SJCRH30 (cell line): ENCODE results near the gene TRIM17. TPM values are rescaled to one million over a fixed set of nuclear protein-coding genes. Genes with fewer than 3 reads are reported as not detected.

Experiments
- DNase-seq, 2 experiments: peaks; one replicate each; pipeline ENCODE4 v3.0.0-alpha.2; 2015 to 2020
- H3K27ac ChIP-seq: fragments of 250-450 bp; sonication (Bioruptor Pico); 2 replicates; pipeline ENCODE4 v1.5.1; 2020; ENCODE audit warnings: mild to moderate bottlenecking, moderate library complexity
- H3K27me3 ChIP-seq: fragments of 250-450 bp; sonication (Bioruptor Pico); 2 replicates; pipeline ENCODE4 v1.5.1; 2020; ENCODE audit warnings: mild to moderate bottlenecking, moderate library complexity
- H3K36me3 ChIP-seq: fragments of 250-450 bp; sonication (Bioruptor Pico); 2 replicates; pipeline ENCODE4 v1.5.1; 2020; ENCODE audit warnings: mild to moderate bottlenecking, moderate library complexity
- H3K4me1 ChIP-seq: fragments of 250-450 bp; sonication (Bioruptor Pico); 2 replicates; pipeline ENCODE4 v1.5.1; 2020; ENCODE audit warnings: mild to moderate bottlenecking, moderate library complexity
- H3K4me3 ChIP-seq: fragments of 250-450 bp; sonication (Bioruptor Pico); 2 replicates; pipeline ENCODE4 v1.5.1; 2020; ENCODE audit warnings: mild to moderate bottlenecking, moderate library complexity
- H3K9me3 ChIP-seq: fragments of 250-450 bp; sonication (Bioruptor Pico); replicated peaks from 2 replicates; pipeline ENCODE4 v1.5.1; 2020; ENCODE audit warnings: mild to moderate bottlenecking, moderate library complexity
- total RNA-seq: library from RNA; depleted of rRNA; stranded (reverse); fragments of >200 nt; shearing (Covaris generic); gene quantifications from 2 replicates; pipeline ENCODE4 v1.2.3, GENCODE V29; 2014

Gene TRIM17
- total RNA-seq, 1 experiment from 2014 or later = not detected

DNA sequence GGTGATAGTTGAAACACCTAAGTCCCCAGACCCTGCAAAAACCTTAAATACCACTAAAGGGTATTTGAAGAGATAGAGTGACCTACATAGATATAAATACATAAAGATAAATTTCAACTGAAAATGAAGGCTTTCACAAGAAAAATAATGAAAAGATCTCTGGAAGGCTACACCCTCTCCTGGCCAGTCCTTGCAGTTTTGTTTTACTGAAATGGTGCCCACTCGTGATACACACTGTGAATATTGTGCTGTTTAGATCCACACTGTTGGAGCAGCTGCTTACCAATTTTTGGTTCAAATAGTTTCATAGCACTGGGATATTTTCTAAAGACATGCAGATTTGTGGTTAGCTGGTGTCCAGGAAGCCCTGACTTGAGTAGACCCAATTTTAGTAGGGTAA, 39.1 kb upstream of the TRIM17 start:
- H3K4me1 ChIP-seq = peaks cover 13% of the 10 kb centered on the region
- H3K27ac ChIP-seq = no peak overlapping the region
- no peaks in the 10 kb centered on the region; the same call in 1 of the 2 replicates for H3K27me3 ChIP-seq
- no peaks in the 10 kb centered on the region for H3K36me3 ChIP-seq
- H3K4me3 ChIP-seq = no peak overlapping the region
- no peaks in the 10 kb centered on the region for H3K9me3 ChIP-seq
- DNase-seq = no peak

DNA sequence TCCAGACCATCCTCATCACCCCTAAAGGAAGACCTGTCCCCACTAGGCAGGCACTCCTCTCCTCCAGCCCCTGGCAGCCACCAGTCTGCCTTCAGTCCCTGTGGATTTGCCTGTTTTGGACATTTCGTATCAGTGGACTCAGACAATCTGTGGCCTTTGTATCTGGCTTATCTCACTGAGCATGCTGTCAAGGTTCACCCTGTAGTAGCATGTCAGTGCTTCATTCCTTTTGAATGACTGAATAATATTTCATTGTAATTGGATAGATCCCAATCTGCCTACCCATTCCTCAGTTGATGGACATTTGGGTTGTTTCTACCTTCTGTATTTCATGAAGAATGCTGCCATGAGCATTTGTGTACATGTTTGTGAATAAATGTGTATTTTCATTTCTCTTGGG, 37.6 kb upstream of the TRIM17 start:
- DNase-seq = no peak
- H3K4me3 ChIP-seq = no peak overlapping the region
- peaks cover 13% of the 10 kb centered on the region for H3K4me1 ChIP-seq
- H3K27me3 ChIP-seq = no peaks in the 10 kb centered on the region; the same call in 1 of the 2 replicates
- no peak overlapping the region for H3K27ac ChIP-seq
- no peaks in the 10 kb centered on the region for H3K9me3 ChIP-seq
- H3K36me3 ChIP-seq = no peaks in the 10 kb centered on the region

- Histone ChIP-seq H3K4me3 (no peak overlapping the region), H3K27me3 (no peaks in the 10 kb centered on the region; the same call in 1 of the 2 replicates), H3K4me1 (peaks cover 13% of the 10 kb centered on the region), H3K9me3 (no peaks in the 10 kb centered on the region), H3K27ac (no peak overlapping the region), H3K36me3 (no peaks in the 10 kb centered on the region)
- no peak for DNase-seq
These were observed 37.0 kb upstream of the TRIM17 start for GRCh38 chr1:228453614-228454013.

GRCh38 chr1:228453022-228453560, 36.4 kb upstream of the TRIM17 start:
- peak in 1 of 2 experiments; percentile 21 for DNase-seq
- Histone ChIP-seq H3K36me3 (no peaks in the 10 kb centered on the region), H3K9me3 (no peaks in the 10 kb centered on the region), H3K27ac (peak overlapping the region; percentile 26; the same call in 1 of the 2 replicates), H3K4me1 (peaks cover 13% of the 10 kb centered on the region), H3K27me3 (no peaks in the 10 kb centered on the region; the same call in 1 of the 2 replicates), H3K4me3 (no peak overlapping the region)

- H3K36me3 ChIP-seq = no peaks in the 10 kb centered on the region
- H3K4me1 ChIP-seq = peaks cover 13% of the 10 kb centered on the region
- H3K27me3 ChIP-seq = no peaks in the 10 kb centered on the region; the same call in 1 of the 2 replicates
- H3K27ac ChIP-seq = peak overlapping the region; percentile 26; the same call in 1 of the 2 replicates
- peak; percentile 68 to 70 for DNase-seq
- H3K9me3 ChIP-seq = no peaks in the 10 kb centered on the region
- no peak overlapping the region for H3K4me3 ChIP-seq
These were observed 35.7 kb upstream of the TRIM17 start for GRCh38 chr1:228452194-228453021.

GRCh38 chr1:228450200-228450599, 33.5 kb upstream of the TRIM17 start:
- H3K9me3 ChIP-seq = no peaks in the 10 kb centered on the region
- H3K4me1 ChIP-seq = peaks cover 13% of the 10 kb centered on the region
- H3K36me3 ChIP-seq = no peaks in the 10 kb centered on the region
- H3K27me3 ChIP-seq = no peaks in the 10 kb centered on the region
- no peak overlapping the region for H3K4me3 ChIP-seq
- H3K27ac ChIP-seq = no peak overlapping the region
- no peak for DNase-seq

GRCh38 chr1:228448372-228448771, 31.7 kb upstream of the TRIM17 start:
- Histone ChIP-seq H3K9me3 (0 out of 2 replicates have a peak, but pooled peaks cover 3% of the 10 kb centered on the region), H3K36me3 (no peaks in the 10 kb centered on the region), H3K27me3 (no peaks in the 10 kb centered on the region; the same call in 1 of the 2 replicates), H3K4me3 (no peak overlapping the region), H3K27ac (no peak overlapping the region), H3K4me1 (peaks cover 13% of the 10 kb centered on the region)
- no peak for DNase-seq

DNA sequence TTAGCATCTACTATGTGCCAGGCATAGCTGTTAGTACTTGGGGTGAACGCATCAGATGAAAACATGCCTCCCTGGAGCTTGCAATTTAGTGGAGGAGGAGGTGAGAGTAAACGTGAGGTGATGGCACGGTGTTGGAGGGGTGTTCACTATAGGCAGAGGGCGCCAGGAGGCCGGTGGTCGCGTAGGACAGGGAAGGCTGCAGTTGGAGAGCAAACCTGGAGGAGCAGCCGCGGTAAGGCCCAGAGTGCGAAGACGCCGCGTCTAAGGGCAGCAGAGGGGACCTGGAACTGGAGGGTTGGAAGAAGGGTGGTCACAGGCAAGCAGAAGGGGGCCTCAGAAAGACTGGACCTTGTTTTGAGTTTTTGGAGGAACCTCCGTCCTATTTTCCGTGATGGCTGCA, 30.2 kb upstream of the TRIM17 start:
- Histone ChIP-seq H3K27me3 (peaks cover 3% of the 10 kb centered on the region; the same call in 1 of the 2 replicates), H3K36me3 (no peaks in the 10 kb centered on the region), H3K9me3 (0 out of 2 replicates have a peak, but pooled peaks cover 3% of the 10 kb centered on the region), H3K27ac (no peak overlapping the region), H3K4me1 (peaks cover 3% of the 10 kb centered on the region), H3K4me3 (no peak overlapping the region)
- no peak for DNase-seq

- no peak for DNase-seq
- peaks cover 9% of the 10 kb centered on the region for H3K27me3 ChIP-seq
- no peaks in the 10 kb centered on the region for H3K4me1 ChIP-seq
- no peak overlapping the region for H3K27ac ChIP-seq
- 0 out of 2 replicates have a peak, but pooled peaks cover 3% of the 10 kb centered on the region for H3K9me3 ChIP-seq
- H3K4me3 ChIP-seq = no peak overlapping the region
- no peaks in the 10 kb centered on the region for H3K36me3 ChIP-seq
These were observed 29.4 kb upstream of the TRIM17 start for GRCh38 chr1:228445843-228446650.

GRCh38 chr1:228445490-228445842, 28.8 kb upstream of the TRIM17 start:
- Histone ChIP-seq H3K36me3 (no peaks in the 10 kb centered on the region), H3K9me3 (0 out of 2 replicates have a peak, but pooled peaks cover 3% of the 10 kb centered on the region), H3K4me3 (no peak overlapping the region), H3K27me3 (peaks cover 13% of the 10 kb centered on the region), H3K27ac (no peak overlapping the region), H3K4me1 (no peaks in the 10 kb centered on the region)
- DNase-seq = no peak

DNA sequence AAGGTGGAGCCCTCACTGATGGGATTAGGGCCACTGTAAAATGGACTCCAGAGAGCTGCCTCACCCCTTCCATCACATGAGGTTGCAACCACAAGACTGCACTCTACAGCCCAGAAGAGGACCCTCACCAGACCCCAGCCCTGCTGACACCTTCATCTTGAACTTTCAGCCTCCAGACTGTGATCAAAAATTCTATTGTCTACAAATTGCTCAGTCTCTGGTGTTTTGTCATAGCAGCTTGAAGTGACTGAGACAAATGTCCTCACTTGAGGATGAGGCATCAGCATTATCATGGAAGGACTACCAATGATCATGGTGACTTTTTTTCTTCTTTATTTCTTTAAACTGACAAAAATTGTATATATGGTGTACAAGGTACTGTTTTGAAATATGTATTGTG, 26.7 kb upstream of the TRIM17 start:
- peaks cover 23% of the 10 kb centered on the region for H3K27me3 ChIP-seq
- H3K27ac ChIP-seq = no peak overlapping the region
- 0 out of 2 replicates have a peak, but pooled peaks cover 3% of the 10 kb centered on the region for H3K9me3 ChIP-seq
- H3K4me1 ChIP-seq = no peaks in the 10 kb centered on the region
- no peak for DNase-seq
- no peak overlapping the region for H3K4me3 ChIP-seq
- no peaks in the 10 kb centered on the region for H3K36me3 ChIP-seq

DNA sequence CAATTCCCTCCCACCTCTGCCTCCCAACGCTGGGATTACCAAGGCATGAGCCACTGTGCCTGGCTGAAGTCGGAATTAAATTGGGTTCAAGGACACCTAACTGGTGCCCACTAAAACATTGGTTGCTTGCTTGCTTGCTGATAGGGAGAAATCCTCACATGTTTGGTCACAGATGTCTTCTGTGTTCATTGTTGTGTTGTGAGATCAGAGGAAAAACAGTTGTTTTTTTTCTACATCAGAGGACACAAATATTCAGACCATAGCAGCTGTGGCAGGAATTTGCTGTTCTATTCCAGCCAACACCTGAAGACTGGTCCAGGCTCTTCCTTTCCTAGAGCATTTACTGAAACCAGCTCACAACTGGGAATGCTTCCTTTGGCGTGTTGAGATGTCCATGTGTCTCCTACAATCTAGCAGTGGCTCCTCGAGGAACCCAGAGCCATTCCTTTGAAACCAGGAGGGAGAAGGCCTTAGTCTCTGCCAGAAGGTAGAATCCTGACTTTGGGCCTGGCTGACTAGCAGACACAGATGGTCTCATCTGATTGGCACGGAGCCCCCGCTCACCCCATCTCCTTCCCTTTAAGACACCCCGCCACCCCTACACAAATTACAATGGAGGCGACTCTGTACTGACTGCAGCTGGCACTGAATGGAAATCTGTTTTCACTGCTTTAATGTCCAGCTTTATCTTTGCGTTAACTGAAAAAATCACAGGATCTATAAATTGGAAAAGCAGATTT, 24.3 kb upstream of the TRIM17 start:
- H3K27ac ChIP-seq = no peak overlapping the region
- H3K36me3 ChIP-seq = no peaks in the 10 kb centered on the region
- H3K27me3 ChIP-seq = peaks cover 27% of the 10 kb centered on the region
- no peak overlapping the region for H3K4me3 ChIP-seq
- DNase-seq = no peak
- no peaks in the 10 kb centered on the region for H3K4me1 ChIP-seq
- 0 out of 2 replicates have a peak, but pooled peaks cover 3% of the 10 kb centered on the region for H3K9me3 ChIP-seq

- no peak for DNase-seq
- Histone ChIP-seq H3K27me3 (peaks cover 27% of the 10 kb centered on the region), H3K4me3 (no peak overlapping the region), H3K27ac (no peak overlapping the region), H3K4me1 (no peaks in the 10 kb centered on the region), H3K9me3 (no peaks in the 10 kb centered on the region), H3K36me3 (no peaks in the 10 kb centered on the region)
These were observed 21.6 kb upstream of the TRIM17 start for GRCh38 chr1:228438266-228438665.

DNA sequence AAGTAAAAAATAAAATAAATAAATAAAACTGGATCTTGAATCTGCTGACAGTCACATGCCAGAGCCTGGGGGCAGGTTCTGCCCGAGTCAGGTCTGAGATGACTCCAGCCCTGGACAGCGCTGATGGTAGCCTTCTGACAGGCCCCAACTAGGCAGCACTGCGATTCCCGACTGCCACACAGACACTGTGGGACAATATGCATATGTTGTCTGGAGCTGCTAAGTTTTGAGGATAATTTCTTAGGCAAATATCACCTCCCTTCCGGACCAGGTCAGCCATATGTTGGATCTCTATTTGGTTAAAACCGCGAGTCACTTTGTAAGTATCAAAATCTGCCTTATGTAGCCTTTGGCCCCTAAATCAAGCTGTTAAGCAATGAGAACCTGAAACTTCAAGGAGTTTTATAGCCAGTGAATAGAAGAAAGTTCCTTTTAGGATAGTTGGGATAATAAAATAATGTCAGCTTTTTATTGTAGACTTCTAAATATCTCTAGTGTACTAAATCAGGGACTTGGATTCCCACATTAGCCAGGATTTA, 20.8 kb upstream of the TRIM17 start:
- no peak overlapping the region for H3K27ac ChIP-seq
- H3K4me1 ChIP-seq = no peaks in the 10 kb centered on the region
- peaks cover 25% of the 10 kb centered on the region for H3K27me3 ChIP-seq
- no peaks in the 10 kb centered on the region for H3K9me3 ChIP-seq
- H3K4me3 ChIP-seq = no peak overlapping the region
- DNase-seq = no peak
- H3K36me3 ChIP-seq = no peaks in the 10 kb centered on the region
